ENCODE data around the gene DISC1.

The DISC1 gene

DNA sequence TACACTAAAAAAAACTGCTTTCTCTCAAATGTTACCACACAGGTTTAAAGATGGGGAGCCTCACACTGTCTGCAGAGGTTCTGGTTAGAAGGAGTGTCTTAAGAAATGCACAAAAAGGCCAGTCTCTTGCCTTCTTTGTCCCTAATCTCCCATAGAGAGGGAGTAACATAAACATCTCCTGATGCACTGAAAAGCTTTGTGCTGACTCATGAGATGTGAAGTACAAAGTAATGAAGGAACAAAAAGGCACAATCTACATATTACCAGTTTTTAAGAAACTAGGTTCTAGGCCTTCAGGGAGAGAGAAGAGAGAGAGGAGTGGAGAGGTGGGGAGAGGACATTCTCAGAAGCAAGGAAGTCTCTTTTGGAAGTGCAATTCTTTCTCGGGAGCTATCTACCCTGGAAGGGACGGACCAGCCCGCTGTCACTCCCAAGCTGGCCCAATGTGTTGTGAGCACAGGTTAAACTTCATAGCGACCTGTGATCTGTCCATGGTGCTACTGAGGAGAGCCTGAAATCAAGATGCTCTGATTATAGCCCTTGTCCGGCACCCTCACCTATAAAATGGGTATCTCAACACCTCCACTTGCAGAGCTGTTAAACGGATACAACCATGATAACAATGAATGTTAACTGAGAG lies 458.1 kb downstream of the DISC1 start:
- Histone ChIP-seq H3K9me3 (ENCODE audit: control insufficient read depth in 2 of 2, low read length in 2 of 2) (no peaks in the 10 kb centered on the region), H3K27me3 (ENCODE audit: control insufficient read depth in 2 of 2, insufficient read depth in 2 of 2, low read length in 2 of 2) (no peaks in the 10 kb centered on the region), H3K27ac (ENCODE audit: low read depth in 2 of 2, low read length in 2 of 2) (no peak overlapping the region)

GRCh38 chr1:232090816-232091215 lies 464.2 kb downstream of the DISC1 start:
- Histone ChIP-seq H3K9ac (ENCODE audit: low read depth in 1 of 2, low read length in 2 of 2) (no peak overlapping the region), H3K4me3 (ENCODE audit: low read length in 2 of 2) (no peak overlapping the region), H3K4me1 (ENCODE audit: control insufficient read depth in 2 of 2, insufficient read depth in 2 of 2, low read length in 2 of 2) (no peaks in the 10 kb centered on the region), H3K27me3 (ENCODE audit: control insufficient read depth in 2 of 2, insufficient read depth in 2 of 2, low read length in 2 of 2) (no peaks in the 10 kb centered on the region), H3K9me3 (ENCODE audit: control insufficient read depth in 2 of 2, low read length in 2 of 2) (no peaks in the 10 kb centered on the region), H3K36me3 (ENCODE audit: control insufficient read depth in 2 of 2, insufficient read depth in 2 of 2, low read length in 2 of 2) (no peaks in the 10 kb centered on the region), H3K27ac (ENCODE audit: low read depth in 2 of 2, low read length in 2 of 2) (no peak overlapping the region)

More for the DNA sequence above, 458.1 kb downstream of the DISC1 start:
- Histone ChIP-seq H3K36me3 (ENCODE audit: control insufficient read depth in 2 of 2, insufficient read depth in 2 of 2, low read length in 2 of 2) (no peaks in the 10 kb centered on the region), H3K9ac (ENCODE audit: low read depth in 1 of 2, low read length in 2 of 2) (no peak overlapping the region), H3K4me1 (ENCODE audit: control insufficient read depth in 2 of 2, insufficient read depth in 2 of 2, low read length in 2 of 2) (no peaks in the 10 kb centered on the region), H3K4me3 (ENCODE audit: low read length in 2 of 2) (no peak overlapping the region)
